Retina (tissue), 1 donor: ENCODE data around the gene MC1R.

ENCODE experiments used
- DNase-seq: peaks from one replicate; pipeline ENCODE4 v3.0.0-alpha.2; 2016

The MC1R gene

GRCh38 chr16:89936034-89936433 lies 17.4 kb downstream of the MC1R start:
- DNase-seq, result no peak

GRCh38 chr16:89936508-89936907 lies 17.8 kb downstream of the MC1R start:
- DNase-seq, result no peak

GRCh38 chr16:89936981-89937380 lies 18.3 kb downstream of the MC1R start:
- DNase-seq, result no peak

GRCh38 chr16:89938175-89938885 lies 19.7 kb downstream of the MC1R start:
- DNase-seq, result no peak

GRCh38 chr16:89944773-89945172 lies 26.1 kb downstream of the MC1R start:
- no peak for DNase-seq

- DNase-seq, result no peak
These were observed 27.0 kb downstream of the MC1R start for GRCh38 chr16:89945654-89946053.

GRCh38 chr16:89946515-89946914 lies 27.9 kb downstream of the MC1R start:
- DNase-seq, result no peak

- DNase-seq, result no peak
These were observed 30.6 kb downstream of the MC1R start for GRCh38 chr16:89949121-89949742.

- no peak for DNase-seq
These were observed 31.1 kb downstream of the MC1R start for GRCh38 chr16:89949756-89950155.

GRCh38 chr16:89951509-89951908 lies 32.8 kb downstream of the MC1R start:
- DNase-seq, result no peak

GRCh38 chr16:89952049-89952448 lies 33.4 kb downstream of the MC1R start:
- DNase-seq, result no peak

- no peak for DNase-seq
These were observed 33.9 kb downstream of the MC1R start for GRCh38 chr16:89952551-89952950.

GRCh38 chr16:89953671-89954406 lies 35.2 kb downstream of the MC1R start:
- no peak for DNase-seq

GRCh38 chr16:89954462-89954861 lies 35.8 kb downstream of the MC1R start:
- DNase-seq, result no peak

GRCh38 chr16:89955001-89955685 lies 36.5 kb downstream of the MC1R start:
- no peak for DNase-seq

GRCh38 chr16:89956505-89957215 lies 38.0 kb downstream of the MC1R start:
- DNase-seq, result no peak

GRCh38 chr16:89957216-89957785 lies 38.6 kb downstream of the MC1R start:
- DNase-seq, result no peak

GRCh38 chr16:89958068-89958467 lies 39.4 kb downstream of the MC1R start:
- DNase-seq, result peak; percentile 68

GRCh38 chr16:89958596-89958995 lies 39.9 kb downstream of the MC1R start:
- no peak for DNase-seq

GRCh38 chr16:89960966-89961365 lies 42.3 kb downstream of the MC1R start:
- DNase-seq, result no peak

GRCh38 chr16:89961920-89962319 lies 43.3 kb downstream of the MC1R start:
- no peak for DNase-seq

GRCh38 chr16:89962754-89963498 lies 44.3 kb downstream of the MC1R start:
- no peak for DNase-seq
